NCI-H1417 (cell line): ENCODE measurements around the gene NISCH.

Experiments used
- DNase-seq, 3 experiments: peaks; one replicate each; lab custom pipeline; 2025; lab: John Stamatoyannopoulos, UW

NISCH gene

GRCh38 chr3:52539010-52539653 is 83.7 kb downstream of the NISCH start:
- no peak for DNase-seq

- no peak for DNase-seq
Observed at GRCh38 chr3:52541050-52541449, 85.6 kb downstream of the NISCH start.
